Activated CD8-positive, alpha-beta T cell treated with anti-CD3 and anti-CD28 coated beads for 36 hours (primary cell): ENCODE data around the gene MAST4. TPM values are rescaled to one million over a fixed set of nuclear protein-coding genes. Genes with fewer than 3 reads are reported as not detected.

Experiments
- ATAC-seq: fragments of 200-7000 bp; cut with Tn5 transposase; one replicate; pipeline ENCODE4 v1.10.0; 2021; ENCODE audit warnings: mild to moderate bottlenecking, moderate library complexity
- CTCF ChIA-PET: fragments of 350-600 bp; sonication (Branson Sonifier 250); formaldehyde crosslinking; loops from one replicate; lab custom pipeline; 2021; ENCODE audit warnings: antibody characterized with exemption; lab: Charles Lee
- POLR2A ChIA-PET: fragments of 350-600 bp; sonication (Branson Sonifier 250); formaldehyde crosslinking; loops from one replicate; lab custom pipeline; 2021; ENCODE audit warnings: antibody characterized with exemption; lab: Charles Lee
- DNase-seq: peaks from one replicate; pipeline ENCODE4 v3.0.0-alpha.2; 2020
- H3K27ac Mint-ChIP-seq: one replicate; pipeline ENCODE4 v1.8.0; 2021; ENCODE audit warnings: mild to moderate bottlenecking, mixed read lengths
- H3K27me3 Mint-ChIP-seq: one replicate; pipeline ENCODE4 v1.8.0; 2021; ENCODE audit warnings: mixed read lengths
- H3K36me3 Mint-ChIP-seq: one replicate; pipeline ENCODE4 v1.8.0; 2021; ENCODE audit warnings: low read depth, mixed read lengths
- H3K4me1 Mint-ChIP-seq: one replicate; pipeline ENCODE4 v1.8.0; 2021; ENCODE audit warnings: low read depth, mixed read lengths
- H3K4me3 Mint-ChIP-seq: one replicate; pipeline ENCODE4 v1.8.0; 2021; ENCODE audit warnings: mild to moderate bottlenecking, moderate library complexity, mixed read lengths
- H3K9me3 Mint-ChIP-seq: one replicate; pipeline ENCODE4 v1.8.0; 2021; ENCODE audit warnings: mixed read lengths
- intact Hi-C: fragments of 100-400 bp; cut with micrococcal nuclease; formaldehyde crosslinking; loops from one replicate; pipeline ENCODE4 v1.10.0; 2022
- total RNA-seq, 2 experiments: library from RNA; stranded (reverse); gene quantifications; one replicate each; pipeline ENCODE4 v1.2.3, GENCODE V29; 2021
- TF ChIP-seq, protein P1 (sequence below): fragments of 200-600 bp; IDR thresholded peaks from one replicate; pipeline ENCODE4 v1.8.0; 2022; ENCODE audit warnings: antibody characterized with exemption, mild to moderate bottlenecking

MAST4 gene
- total RNA-seq, 2 experiments from 2014 or later, result 7.6 to 10.0 TPM

DNA sequence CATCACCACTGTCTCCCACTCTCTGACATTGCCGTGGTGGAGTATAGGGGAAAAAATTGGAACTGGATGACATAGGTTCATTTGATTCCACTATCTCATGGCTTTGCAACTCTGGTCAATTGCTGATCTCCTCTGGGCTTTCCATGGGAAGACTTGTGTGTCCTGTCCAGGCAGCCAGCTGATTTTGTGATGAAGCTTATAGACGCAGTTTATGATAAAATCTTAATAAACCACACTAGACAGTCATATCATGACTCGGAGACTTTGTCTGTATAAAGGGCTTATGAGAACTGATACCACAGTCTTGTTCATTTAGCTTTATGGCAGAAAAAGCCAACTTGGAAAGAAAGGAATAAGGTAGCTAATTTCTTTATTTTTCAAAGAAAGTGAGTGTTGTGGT lies 296.5 kb downstream of the MAST4 start:
- no peaks in the 10 kb centered on the region for H3K36me3 Mint-ChIP-seq
- peaks cover 8% of the 10 kb centered on the region for H3K27me3 Mint-ChIP-seq
- H3K27ac Mint-ChIP-seq, result no peak overlapping the region
- no peak overlapping the region for H3K4me3 Mint-ChIP-seq
- ChIA-PET CTCF (no interaction called here), POLR2A (no interaction called here)
- H3K4me1 Mint-ChIP-seq, result no peaks in the 10 kb centered on the region
- no peak for DNase-seq
- no peaks in the 10 kb centered on the region for H3K9me3 Mint-ChIP-seq
- ATAC-seq, result no peak
- intact Hi-C loops, result no loop called here
- TF ChIP-seq, protein P1, sequence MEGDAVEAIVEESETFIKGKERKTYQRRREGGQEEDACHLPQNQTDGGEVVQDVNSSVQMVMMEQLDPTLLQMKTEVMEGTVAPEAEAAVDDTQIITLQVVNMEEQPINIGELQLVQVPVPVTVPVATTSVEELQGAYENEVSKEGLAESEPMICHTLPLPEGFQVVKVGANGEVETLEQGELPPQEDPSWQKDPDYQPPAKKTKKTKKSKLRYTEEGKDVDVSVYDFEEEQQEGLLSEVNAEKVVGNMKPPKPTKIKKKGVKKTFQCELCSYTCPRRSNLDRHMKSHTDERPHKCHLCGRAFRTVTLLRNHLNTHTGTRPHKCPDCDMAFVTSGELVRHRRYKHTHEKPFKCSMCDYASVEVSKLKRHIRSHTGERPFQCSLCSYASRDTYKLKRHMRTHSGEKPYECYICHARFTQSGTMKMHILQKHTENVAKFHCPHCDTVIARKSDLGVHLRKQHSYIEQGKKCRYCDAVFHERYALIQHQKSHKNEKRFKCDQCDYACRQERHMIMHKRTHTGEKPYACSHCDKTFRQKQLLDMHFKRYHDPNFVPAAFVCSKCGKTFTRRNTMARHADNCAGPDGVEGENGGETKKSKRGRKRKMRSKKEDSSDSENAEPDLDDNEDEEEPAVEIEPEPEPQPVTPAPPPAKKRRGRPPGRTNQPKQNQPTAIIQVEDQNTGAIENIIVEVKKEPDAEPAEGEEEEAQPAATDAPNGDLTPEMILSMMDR, result no peak

DNA sequence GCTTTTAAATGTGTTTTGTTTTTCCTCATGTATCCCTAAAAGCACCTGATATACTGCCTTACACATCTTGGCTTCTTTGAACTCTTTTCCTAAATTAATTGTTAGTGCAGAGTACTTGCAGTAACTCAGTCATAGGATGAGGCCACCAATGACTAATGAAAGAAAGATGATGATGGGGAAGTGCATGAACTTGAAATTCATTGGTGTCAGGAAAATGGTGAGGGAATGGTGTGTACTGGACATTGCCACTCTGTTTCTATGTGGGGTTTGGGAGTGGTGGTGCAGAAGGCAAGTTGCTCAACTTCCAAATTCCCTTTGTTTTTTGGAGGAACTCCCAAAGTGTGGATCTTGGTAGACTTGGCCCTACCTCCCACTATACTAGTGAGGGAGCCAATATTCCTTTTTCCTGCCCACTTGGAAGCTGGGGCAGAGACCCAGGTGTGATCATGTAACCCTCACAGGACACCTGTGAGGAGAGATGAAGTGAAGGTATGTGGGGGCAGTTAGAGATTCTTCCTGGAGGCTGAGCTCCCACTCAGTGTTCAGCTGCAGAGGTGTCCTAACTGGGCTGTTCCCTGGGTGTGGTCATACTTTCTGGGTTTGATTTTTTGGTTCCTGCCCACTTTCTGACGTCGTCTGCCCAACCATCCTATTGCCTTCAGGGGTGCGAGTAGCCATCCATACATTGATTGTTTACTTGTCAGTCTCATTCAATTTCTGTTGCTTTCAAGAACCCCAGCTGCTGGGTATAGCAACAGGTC lies 298.5 kb downstream of the MAST4 start:
- intact Hi-C loops, result no loop called here
- DNase-seq, result no peak
- no peaks in the 10 kb centered on the region for H3K4me1 Mint-ChIP-seq
- no peaks in the 10 kb centered on the region for H3K36me3 Mint-ChIP-seq
- H3K27ac Mint-ChIP-seq, result no peak overlapping the region
- H3K27me3 Mint-ChIP-seq, result peaks cover 11% of the 10 kb centered on the region
- TF ChIP-seq, protein P1, result no peak
- ChIA-PET CTCF (no interaction called here), POLR2A (no interaction called here)
- no peak for ATAC-seq
- no peaks in the 10 kb centered on the region for H3K9me3 Mint-ChIP-seq
- H3K4me3 Mint-ChIP-seq, result no peak overlapping the region

DNA sequence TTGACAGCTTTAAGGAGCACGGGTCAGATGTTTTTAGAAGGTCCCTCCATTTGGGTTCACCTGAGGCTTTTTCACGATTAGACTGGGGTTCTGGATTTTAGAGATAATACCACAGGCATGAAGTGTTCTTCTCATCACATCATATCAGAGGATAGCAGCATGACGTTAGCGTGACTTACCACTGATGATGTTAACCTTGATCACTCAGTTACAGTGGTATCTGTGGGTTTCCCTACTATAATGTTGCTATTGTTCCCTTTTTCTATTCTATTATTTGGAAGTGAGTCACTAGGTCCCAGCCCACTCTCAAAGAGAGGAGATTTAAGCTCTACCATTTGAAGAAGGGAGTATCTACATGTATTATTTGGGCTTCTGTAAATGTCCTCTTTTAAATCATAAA lies 300.0 kb downstream of the MAST4 start:
- DNase-seq (no peak), ATAC-seq (no peak)
- H3K4me3 Mint-ChIP-seq, result no peak overlapping the region
- POLR2A ChIA-PET, result no interaction called here
- H3K4me1 Mint-ChIP-seq, result no peaks in the 10 kb centered on the region
- no peaks in the 10 kb centered on the region for H3K36me3 Mint-ChIP-seq
- peaks cover 10% of the 10 kb centered on the region for H3K27me3 Mint-ChIP-seq
- intact Hi-C loops, result no loop called here
- CTCF ChIA-PET, result no interaction called here
- H3K27ac Mint-ChIP-seq, result no peak overlapping the region
- TF ChIP-seq, protein P1, result no peak
- H3K9me3 Mint-ChIP-seq, result no peaks in the 10 kb centered on the region

DNA sequence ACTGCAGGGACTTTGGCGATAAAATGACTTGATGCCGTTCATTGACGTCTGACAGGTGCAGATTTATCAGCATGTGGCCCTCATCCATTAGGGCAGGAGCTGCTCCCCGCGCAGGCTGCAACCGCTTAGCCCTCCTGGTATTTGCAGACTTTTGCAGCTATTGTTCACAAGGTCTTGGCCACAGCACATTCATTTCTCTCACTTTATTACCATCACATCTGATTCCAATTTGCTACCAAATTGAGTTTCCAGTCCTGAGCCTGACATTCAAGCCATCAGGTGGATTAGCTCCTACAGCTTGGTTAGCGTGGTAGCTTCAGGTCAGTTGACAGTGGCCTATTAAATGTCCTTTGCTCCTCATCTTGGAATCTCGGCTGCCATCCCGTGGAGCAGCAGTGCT lies 301.2 kb downstream of the MAST4 start:
- intact Hi-C loops, result no loop called here
- DNase-seq (no peak), ATAC-seq (no peak)
- no peaks in the 10 kb centered on the region for H3K4me1 Mint-ChIP-seq
- no peaks in the 10 kb centered on the region for H3K9me3 Mint-ChIP-seq
- H3K36me3 Mint-ChIP-seq, result no peaks in the 10 kb centered on the region
- TF ChIP-seq, protein P1, result no peak
- peaks cover 6% of the 10 kb centered on the region for H3K27me3 Mint-ChIP-seq
- CTCF ChIA-PET, result interaction anchor here (1.0 kb wide), 1 partner anchor 33 kb away, joined by 3 read pairs; no protein-coding TSS in a partner anchor
- H3K4me3 Mint-ChIP-seq, result no peak overlapping the region
- POLR2A ChIA-PET, result interaction anchor here (0.6 kb wide), 1 partner anchor 84 kb away, joined by 3 read pairs; no protein-coding TSS in a partner anchor
- H3K27ac Mint-ChIP-seq, result no peak overlapping the region

DNA sequence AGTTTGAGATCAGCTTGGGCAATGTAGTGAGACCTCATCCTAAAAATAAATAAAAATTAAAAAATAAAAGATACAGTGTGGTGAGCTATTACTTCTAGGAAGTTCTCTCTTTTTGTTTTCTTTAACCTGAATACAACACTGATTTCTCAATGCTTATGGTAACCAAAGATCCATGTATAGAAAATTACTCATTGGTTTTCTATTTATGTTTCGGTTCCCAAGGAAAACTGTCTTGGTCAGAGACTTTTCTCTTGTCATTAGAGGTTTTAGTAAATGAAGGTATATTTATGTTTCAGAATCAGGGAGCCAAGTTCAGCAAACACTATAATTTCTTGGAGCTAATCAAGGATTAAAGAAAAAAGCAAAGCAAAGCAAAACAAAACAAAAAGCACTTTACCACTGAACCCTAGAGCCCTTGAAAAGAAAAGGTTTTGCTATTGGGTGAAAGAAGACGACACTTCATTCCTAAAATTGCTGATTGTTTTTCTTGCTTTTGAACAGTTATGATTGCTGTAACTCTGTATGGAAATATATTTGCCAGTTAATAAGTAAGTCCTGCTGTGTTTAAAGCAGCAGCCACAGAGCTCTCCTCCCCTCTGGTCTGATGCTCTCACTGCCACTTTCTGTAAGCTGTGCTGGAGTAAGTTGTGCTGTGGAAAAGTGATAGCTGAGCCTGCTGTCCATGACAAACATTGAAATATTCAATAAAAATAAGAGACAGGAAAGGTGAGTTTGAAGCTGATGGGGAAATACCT lies 302.2 kb downstream of the MAST4 start:
- POLR2A ChIA-PET, result no interaction called here
- Mint-ChIP-seq H3K27ac (no peak overlapping the region), H3K4me3 (no peak overlapping the region), H3K4me1 (no peaks in the 10 kb centered on the region), H3K36me3 (no peaks in the 10 kb centered on the region), H3K27me3 (peaks cover 6% of the 10 kb centered on the region), H3K9me3 (no peaks in the 10 kb centered on the region)
- ATAC-seq (no peak), DNase-seq (no peak)
- TF ChIP-seq, protein P1, result no peak
- intact Hi-C loops, result no loop called here
- CTCF ChIA-PET, result interaction anchor here (1.4 kb wide), 1 partner anchor 9 kb away, joined by 4 read pairs; no protein-coding TSS in a partner anchor
